Putamen (tissue), 1 donor: Measurements from ENCODE around the gene CASP8AP2.
A peak's percentile ranks its signal among the peaks of the same experiment; 100 is the strongest.
"Not testable (repeated sequence)": the region's sequence is repeated elsewhere in the genome, so short reads cannot be mapped to it uniquely, and the experiment has no call there.

Experiments used
- DNase-seq: peaks from one replicate; pipeline ENCODE4 v3.0.0-alpha.2; 2016; ENCODE audit warnings: low spot score

Gene CASP8AP2

GRCh38 chr6:89829472-89830169 is at the start of gene CASP8AP2:
Gene CASP8AP2 (plus strand): TSS chr6:89829880.
- DNase-seq: peak; percentile 97

GRCh38 chr6:89781070-89782034 is 48.3 kb upstream of the CASP8AP2 start:
- no peak for DNase-seq

GRCh38 chr6:89782222-89782621 is 47.5 kb upstream of the CASP8AP2 start:
- DNase-seq: no peak

GRCh38 chr6:89783293-89783692 is 46.4 kb upstream of the CASP8AP2 start:
- DNase-seq: not testable (repeated sequence)

GRCh38 chr6:89784838-89785237 is 44.8 kb upstream of the CASP8AP2 start:
- DNase-seq: no peak

- DNase-seq: no peak
Observed at GRCh38 chr6:89786970-89787369, 42.7 kb upstream of the CASP8AP2 start.

GRCh38 chr6:89787660-89788328 is 41.9 kb upstream of the CASP8AP2 start:
- no peak for DNase-seq

GRCh38 chr6:89789980-89790379 is 39.7 kb upstream of the CASP8AP2 start:
- DNase-seq: no peak

GRCh38 chr6:89790403-89790802 is 39.3 kb upstream of the CASP8AP2 start:
- DNase-seq: no peak

- no peak for DNase-seq
Observed at GRCh38 chr6:89792881-89793280, 36.8 kb upstream of the CASP8AP2 start.

GRCh38 chr6:89793586-89793985 is 36.1 kb upstream of the CASP8AP2 start:
- DNase-seq: no peak

- DNase-seq: no peak
Observed at GRCh38 chr6:89794324-89794723, 35.4 kb upstream of the CASP8AP2 start.

GRCh38 chr6:89797317-89797716 is 32.4 kb upstream of the CASP8AP2 start:
- DNase-seq: no peak

GRCh38 chr6:89799096-89799495 is 30.6 kb upstream of the CASP8AP2 start:
- DNase-seq: no peak

GRCh38 chr6:89799756-89800155 is 29.9 kb upstream of the CASP8AP2 start:
- no peak for DNase-seq

- no peak for DNase-seq
Observed at GRCh38 chr6:89803271-89803670, 26.4 kb upstream of the CASP8AP2 start.

GRCh38 chr6:89805814-89806371 is 23.8 kb upstream of the CASP8AP2 start:
- DNase-seq: no peak

- DNase-seq: no peak
Observed at GRCh38 chr6:89807581-89807980, 22.1 kb upstream of the CASP8AP2 start.

GRCh38 chr6:89813422-89813821 is 16.3 kb upstream of the CASP8AP2 start:
- not testable (repeated sequence) for DNase-seq

GRCh38 chr6:89817481-89817880 is 12.2 kb upstream of the CASP8AP2 start:
- DNase-seq: no peak

- peak; percentile 35 for DNase-seq
Observed at GRCh38 chr6:89818977-89819335, 10.7 kb upstream of the CASP8AP2 start.
